ENCODE data around the gene SLC35E4. TPM values are rescaled to one million over a fixed set of nuclear protein-coding genes. Genes with fewer than 3 reads are reported as not detected.

Gene SLC35E4
- total RNA-seq, 6 experiments from 2014 or later: 4.9 to 7.4 (median 5.5) TPM

DNA sequence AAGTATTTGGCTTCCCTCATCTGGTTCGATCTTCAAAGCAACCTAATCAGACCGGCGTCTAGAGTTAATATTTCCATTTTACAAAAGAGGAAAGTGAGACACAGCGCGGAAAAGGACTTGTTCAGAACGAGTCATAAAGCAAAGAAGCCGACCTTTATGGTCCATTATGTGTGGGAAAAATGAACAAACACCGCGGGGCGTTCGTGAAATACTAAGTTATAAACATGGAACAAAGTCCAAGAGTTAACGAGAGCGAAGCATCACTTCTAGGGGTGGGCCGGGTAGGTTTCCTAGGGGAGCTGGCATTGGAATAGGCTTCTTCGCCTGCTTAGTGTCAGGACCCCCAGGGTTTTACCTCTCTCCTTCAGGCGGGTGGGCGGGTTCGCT lies 31.5 kb downstream of the SLC35E4 start:
- TF ChIP-seq, protein P1, sequence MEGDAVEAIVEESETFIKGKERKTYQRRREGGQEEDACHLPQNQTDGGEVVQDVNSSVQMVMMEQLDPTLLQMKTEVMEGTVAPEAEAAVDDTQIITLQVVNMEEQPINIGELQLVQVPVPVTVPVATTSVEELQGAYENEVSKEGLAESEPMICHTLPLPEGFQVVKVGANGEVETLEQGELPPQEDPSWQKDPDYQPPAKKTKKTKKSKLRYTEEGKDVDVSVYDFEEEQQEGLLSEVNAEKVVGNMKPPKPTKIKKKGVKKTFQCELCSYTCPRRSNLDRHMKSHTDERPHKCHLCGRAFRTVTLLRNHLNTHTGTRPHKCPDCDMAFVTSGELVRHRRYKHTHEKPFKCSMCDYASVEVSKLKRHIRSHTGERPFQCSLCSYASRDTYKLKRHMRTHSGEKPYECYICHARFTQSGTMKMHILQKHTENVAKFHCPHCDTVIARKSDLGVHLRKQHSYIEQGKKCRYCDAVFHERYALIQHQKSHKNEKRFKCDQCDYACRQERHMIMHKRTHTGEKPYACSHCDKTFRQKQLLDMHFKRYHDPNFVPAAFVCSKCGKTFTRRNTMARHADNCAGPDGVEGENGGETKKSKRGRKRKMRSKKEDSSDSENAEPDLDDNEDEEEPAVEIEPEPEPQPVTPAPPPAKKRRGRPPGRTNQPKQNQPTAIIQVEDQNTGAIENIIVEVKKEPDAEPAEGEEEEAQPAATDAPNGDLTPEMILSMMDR (IDR thresholded peaks at IDR 0.05): no peak
- H3K27me3 Mint-ChIP-seq (ENCODE audit: insufficient read depth): peaks cover 7% of the 10 kb centered on the region
- peak overlapping the region; percentile 93 for H3K27ac Mint-ChIP-seq
- peaks cover 12% of the 10 kb centered on the region; the same call in 1 of the 2 replicates for H3K36me3 Mint-ChIP-seq (ENCODE audit: low read depth)
- H3K9me3 Mint-ChIP-seq: no peaks in the 10 kb centered on the region
- DNase-seq: no peak
- H3K4me1 Mint-ChIP-seq (ENCODE audit: low read depth): peaks cover 18% of the 10 kb centered on the region
- H3K4me3 Mint-ChIP-seq: peak overlapping the region; percentile 96

DNA sequence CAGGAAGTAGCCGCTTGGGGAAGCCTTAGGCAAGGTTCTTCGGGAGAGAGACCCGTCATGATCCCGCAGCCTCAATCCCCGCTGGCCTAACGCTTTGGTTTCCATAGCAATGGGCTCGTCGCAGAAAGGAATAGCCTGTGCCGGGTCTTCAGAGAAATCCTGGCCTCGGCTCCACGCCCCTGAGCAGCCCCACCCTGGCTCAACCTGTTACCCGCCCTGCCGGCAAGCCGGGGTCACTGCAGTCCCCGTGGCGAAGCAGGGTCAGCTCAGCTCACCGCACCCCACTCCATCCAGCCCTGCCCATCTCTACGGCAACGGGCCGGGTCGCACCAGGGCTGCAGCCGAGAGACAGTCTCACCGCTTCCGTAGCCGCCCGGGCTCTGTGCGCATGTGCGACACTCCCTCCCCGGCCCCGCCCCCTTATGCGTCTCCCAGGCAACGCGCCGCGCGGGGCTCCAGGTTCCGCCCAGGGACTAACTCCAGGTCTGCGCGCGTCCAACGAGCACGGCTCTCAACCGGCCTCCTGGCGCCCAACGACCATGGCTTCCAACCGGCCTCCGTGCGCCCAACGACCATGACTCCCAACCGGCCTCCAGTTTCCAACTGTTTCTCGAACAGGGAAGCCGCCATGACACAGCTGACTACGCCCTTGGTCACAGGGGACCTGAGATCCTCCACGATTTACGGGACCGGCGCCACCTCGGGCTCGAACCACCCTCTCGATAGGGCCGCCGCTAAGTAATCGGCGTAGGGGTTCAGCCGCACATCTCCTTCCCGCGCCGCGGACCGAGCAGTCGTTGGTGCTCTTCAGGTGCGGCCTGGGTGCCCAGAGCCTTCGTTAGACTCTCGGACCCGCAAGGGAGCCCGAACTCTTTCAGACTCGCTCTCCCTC lies 32.2 kb downstream of the SLC35E4 start, which contains the start of gene DUSP18:
TSS of gene DUSP18 (minus strand) at position 382 of the 892 bp plus-strand sequence. CDS start 3,872 bp downstream, outside the sequence.
- Mint-ChIP-seq H3K36me3 (ENCODE audit: low read depth) (peaks cover 12% of the 10 kb centered on the region; the same call in 1 of the 2 replicates), H3K27ac (peak within 1 kb of the TSS; percentile 93), H3K4me1 (ENCODE audit: low read depth) (peaks cover 23% of the 10 kb centered on the region), H3K4me3 (peak within 1 kb of the TSS; percentile 96), H3K27me3 (ENCODE audit: insufficient read depth) (peaks cover 7% of the 10 kb centered on the region), H3K9me3 (no peaks in the 10 kb centered on the region)
- TF ChIP-seq, protein P1 (IDR thresholded peaks at IDR 0.05): peak; percentile 76
- DNase-seq: peak; percentile 87

DNA sequence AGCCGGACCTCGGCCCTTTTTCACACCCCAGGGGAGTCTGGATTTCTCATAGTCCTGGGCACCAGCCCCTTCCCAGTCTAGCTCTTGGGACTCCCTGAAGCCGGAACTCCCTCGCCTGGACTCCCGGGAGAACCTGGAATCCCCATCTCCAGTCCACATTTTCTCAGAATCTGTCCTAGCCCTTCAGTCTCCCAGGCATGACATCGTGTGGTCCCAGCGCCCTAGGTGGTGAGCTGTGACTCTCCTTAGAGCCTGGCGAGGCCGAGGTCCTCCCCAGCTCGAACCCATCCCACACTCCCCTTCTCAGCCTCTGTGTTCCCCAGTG lies 32.8 kb downstream of the SLC35E4 start:
- peaks cover 7% of the 10 kb centered on the region for H3K27me3 Mint-ChIP-seq (ENCODE audit: insufficient read depth)
- no peaks in the 10 kb centered on the region for H3K9me3 Mint-ChIP-seq
- DNase-seq: no peak
- peak overlapping the region; percentile 96 for H3K4me3 Mint-ChIP-seq
- peaks cover 24% of the 10 kb centered on the region for H3K4me1 Mint-ChIP-seq (ENCODE audit: low read depth)
- H3K36me3 Mint-ChIP-seq (ENCODE audit: low read depth): peaks cover 6% of the 10 kb centered on the region; the same call in 1 of the 2 replicates
- TF ChIP-seq, protein P1 (IDR thresholded peaks at IDR 0.05): no peak
- peak overlapping the region; percentile 93 for H3K27ac Mint-ChIP-seq

DNA sequence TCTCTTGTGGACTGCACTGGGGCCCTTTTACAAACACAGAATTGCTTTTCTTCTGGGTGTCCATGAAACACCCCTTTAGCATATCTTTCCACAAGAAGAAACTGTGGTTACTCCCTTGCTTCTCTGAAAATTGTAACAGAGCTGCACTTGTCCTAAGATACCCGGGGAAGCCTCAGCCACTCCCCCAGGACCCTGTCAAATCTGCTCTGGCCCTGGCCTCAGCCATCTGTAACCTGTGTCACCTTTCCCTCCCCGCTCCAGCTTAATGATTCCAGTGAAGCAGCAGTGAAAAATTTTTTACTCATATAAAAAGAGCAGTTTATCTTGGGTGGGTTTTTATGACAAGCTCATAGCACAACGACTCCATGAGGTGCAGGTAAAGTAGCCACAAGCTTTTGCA lies 35.5 kb downstream of the SLC35E4 start:
- Mint-ChIP-seq H3K4me3 (no peak overlapping the region), H3K36me3 (ENCODE audit: low read depth) (no peaks in the 10 kb centered on the region), H3K4me1 (ENCODE audit: low read depth) (peaks cover 24% of the 10 kb centered on the region), H3K9me3 (no peaks in the 10 kb centered on the region), H3K27ac (no peak overlapping the region), H3K27me3 (ENCODE audit: insufficient read depth) (peaks cover 20% of the 10 kb centered on the region)
- TF ChIP-seq, protein P1 (IDR thresholded peaks at IDR 0.05): no peak
- no peak for DNase-seq

DNA sequence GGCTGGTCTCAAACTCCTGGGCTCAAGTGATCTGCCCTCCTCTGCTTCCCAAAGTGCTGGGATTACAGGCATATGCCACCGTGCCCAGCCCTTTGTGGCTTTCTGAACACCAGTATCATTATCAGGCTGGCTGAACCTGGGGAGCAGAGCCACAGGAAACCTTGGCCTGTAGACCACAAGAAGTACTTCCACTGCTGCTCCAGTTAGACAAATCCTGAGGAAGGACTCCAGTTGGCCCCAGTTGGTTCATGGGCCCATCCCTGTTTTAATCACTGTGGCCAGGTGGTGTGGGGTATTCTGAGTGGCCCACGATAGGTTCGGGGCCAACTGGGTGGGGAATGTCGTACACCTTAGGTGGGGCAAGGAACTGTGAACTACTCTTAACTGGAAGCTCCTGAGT lies 37.6 kb downstream of the SLC35E4 start:
- peaks cover 13% of the 10 kb centered on the region for H3K4me1 Mint-ChIP-seq (ENCODE audit: low read depth)
- H3K4me3 Mint-ChIP-seq: no peak overlapping the region
- no peaks in the 10 kb centered on the region for H3K36me3 Mint-ChIP-seq (ENCODE audit: low read depth)
- no peaks in the 10 kb centered on the region for H3K9me3 Mint-ChIP-seq
- no peak overlapping the region for H3K27ac Mint-ChIP-seq
- H3K27me3 Mint-ChIP-seq (ENCODE audit: insufficient read depth): peaks cover 40% of the 10 kb centered on the region
- TF ChIP-seq, protein P1 (IDR thresholded peaks at IDR 0.05): no peak
- no peak for DNase-seq
